ENCODE results near the gene CHI3L2. TPM values are rescaled to one million over a fixed set of nuclear protein-coding genes. Genes with fewer than 3 reads are reported as not detected.

The CHI3L2 gene
- total and polyA plus RNA-seq, 9 of the 15 experiments (the other 6 are each of a cell fraction or from before 2014, with no cell fraction given) = 0.07 to 0.27 (median 0.15) TPM; not detected in 6

DNA sequence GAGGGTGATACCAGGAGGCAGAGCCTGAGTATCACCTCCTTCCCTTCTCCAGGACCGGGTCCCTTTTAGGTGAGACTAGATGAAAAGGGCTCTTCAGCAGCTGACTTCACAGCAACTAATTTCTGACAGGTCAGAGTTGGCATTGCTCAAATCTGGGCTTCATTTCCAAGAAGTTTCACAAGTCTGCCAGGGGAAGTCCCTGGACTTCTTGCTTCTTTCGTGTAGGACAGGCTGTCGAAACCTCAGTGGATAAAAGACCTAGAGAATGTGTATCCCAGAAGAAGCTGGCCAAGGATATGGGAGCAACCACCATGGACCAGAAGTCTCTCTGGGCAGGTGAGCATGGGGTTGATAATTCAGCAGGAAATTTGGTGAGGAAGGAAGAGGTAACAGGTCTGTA is at the start of gene CHI3L2 (continued):
- TF ChIP-seq, protein P1, sequence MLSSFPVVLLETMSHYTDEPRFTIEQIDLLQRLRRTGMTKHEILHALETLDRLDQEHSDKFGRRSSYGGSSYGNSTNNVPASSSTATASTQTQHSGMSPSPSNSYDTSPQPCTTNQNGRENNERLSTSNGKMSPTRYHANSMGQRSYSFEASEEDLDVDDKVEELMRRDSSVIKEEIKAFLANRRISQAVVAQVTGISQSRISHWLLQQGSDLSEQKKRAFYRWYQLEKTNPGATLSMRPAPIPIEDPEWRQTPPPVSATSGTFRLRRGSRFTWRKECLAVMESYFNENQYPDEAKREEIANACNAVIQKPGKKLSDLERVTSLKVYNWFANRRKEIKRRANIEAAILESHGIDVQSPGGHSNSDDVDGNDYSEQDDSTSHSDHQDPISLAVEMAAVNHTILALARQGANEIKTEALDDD (IDR thresholded peaks at IDR 0.05) = no peak

DNA sequence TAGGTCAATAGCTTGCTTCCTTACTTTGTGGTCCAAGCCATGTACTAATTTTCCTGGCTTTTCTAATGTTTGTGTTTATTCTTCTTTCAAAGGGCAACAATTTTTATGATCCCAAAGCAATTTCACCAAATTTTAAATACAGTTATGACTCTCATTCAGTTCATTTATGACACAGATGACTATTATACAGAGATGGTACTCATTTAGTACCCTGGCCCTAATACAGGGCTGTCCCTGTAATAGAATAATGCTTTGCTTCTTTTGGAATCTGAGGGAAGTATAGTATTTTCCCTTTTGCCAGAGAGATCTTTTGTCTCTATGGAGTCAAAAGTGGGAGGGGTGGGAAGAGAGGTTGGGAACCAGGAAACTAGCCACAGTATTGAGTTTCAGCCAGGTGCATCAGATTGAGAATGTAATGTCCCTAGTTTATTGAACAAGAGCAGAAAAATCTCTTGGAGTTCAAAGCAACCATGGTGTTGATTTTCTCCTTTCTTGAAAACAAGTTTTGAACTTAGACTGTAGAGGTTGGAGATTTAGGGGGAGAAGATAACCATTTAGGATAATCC is 47.5 kb upstream of the CHI3L2 start:
- intact Hi-C loops (cut with micrococcal nuclease) = no loop called here
- FAIRE-seq = no peak
- H3K4me2 ChIP-seq (ENCODE audit: insufficient read depth, low read length) = no peak overlapping the region

DNA sequence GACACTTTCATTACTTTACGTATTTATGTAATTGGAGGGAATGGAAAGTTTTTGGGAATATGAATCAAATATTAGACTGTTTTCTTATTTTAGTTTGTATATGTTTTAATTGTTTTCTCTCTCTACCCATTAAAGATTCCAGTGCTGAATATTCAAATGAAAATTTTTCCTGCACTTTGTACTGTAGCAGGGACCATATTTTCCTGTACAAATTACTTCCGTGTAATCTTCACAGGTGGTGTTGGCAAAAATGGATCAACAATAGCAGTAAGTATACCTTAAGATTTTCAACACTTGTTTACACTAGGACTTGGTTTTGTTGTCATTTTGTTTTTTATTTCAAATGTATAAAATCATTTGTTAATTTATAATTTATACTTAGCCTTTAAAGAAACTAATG is 45.5 kb upstream of the CHI3L2 start:
- FAIRE-seq = no peak
- no peak overlapping the region for H3K27ac ChIP-seq (ENCODE audit: extremely low read depth, low read depth, low read length)
- POLR2A ChIA-PET = interaction anchor here (0.6 to 1.2 kb wide), 3 partner anchors 9 to 27 kb away, joined by 3 read pairs; no protein-coding TSS in a partner anchor
- TF ChIP-seq KLF16 (IDR thresholded peaks at IDR 0.05) = no peak
- TF ChIP-seq, protein P2, sequence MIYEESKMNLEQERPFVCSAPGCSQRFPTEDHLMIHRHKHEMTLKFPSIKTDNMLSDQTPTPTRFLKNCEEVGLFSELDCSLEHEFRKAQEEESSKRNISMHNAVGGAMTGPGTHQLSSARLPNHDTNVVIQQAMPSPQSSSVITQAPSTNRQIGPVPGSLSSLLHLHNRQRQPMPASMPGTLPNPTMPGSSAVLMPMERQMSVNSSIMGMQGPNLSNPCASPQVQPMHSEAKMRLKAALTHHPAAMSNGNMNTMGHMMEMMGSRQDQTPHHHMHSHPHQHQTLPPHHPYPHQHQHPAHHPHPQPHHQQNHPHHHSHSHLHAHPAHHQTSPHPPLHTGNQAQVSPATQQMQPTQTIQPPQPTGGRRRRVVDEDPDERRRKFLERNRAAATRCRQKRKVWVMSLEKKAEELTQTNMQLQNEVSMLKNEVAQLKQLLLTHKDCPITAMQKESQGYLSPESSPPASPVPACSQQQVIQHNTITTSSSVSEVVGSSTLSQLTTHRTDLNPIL (CRISPR knock-in tag; IDR thresholded peaks at IDR 0.05) = no peak
- TF ChIP-seq, protein P3, sequence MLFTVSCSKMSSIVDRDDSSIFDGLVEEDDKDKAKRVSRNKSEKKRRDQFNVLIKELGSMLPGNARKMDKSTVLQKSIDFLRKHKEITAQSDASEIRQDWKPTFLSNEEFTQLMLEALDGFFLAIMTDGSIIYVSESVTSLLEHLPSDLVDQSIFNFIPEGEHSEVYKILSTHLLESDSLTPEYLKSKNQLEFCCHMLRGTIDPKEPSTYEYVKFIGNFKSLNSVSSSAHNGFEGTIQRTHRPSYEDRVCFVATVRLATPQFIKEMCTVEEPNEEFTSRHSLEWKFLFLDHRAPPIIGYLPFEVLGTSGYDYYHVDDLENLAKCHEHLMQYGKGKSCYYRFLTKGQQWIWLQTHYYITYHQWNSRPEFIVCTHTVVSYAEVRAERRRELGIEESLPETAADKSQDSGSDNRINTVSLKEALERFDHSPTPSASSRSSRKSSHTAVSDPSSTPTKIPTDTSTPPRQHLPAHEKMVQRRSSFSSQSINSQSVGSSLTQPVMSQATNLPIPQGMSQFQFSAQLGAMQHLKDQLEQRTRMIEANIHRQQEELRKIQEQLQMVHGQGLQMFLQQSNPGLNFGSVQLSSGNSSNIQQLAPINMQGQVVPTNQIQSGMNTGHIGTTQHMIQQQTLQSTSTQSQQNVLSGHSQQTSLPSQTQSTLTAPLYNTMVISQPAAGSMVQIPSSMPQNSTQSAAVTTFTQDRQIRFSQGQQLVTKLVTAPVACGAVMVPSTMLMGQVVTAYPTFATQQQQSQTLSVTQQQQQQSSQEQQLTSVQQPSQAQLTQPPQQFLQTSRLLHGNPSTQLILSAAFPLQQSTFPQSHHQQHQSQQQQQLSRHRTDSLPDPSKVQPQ (CRISPR knock-in tag; IDR thresholded peaks at IDR 0.05; ENCODE audit: borderline replicate concordance) = no peak
- no peak for TF ChIP-seq ARID1B (IDR thresholded peaks at IDR 0.05)
- TF ChIP-seq PCBP1 (IDR thresholded peaks at IDR 0.05; ENCODE audit: low read depth, low read length, poor library complexity, severe bottlenecking) = no peak
- TF ChIP-seq ZNF778 (CRISPR knock-in tag; IDR thresholded peaks at IDR 0.05) = no peak
- TF ChIP-seq CBX1 (IDR thresholded peaks at IDR 0.05; ENCODE audit: low read depth) = no peak

More for the DNA sequence above, 47.5 kb upstream of the CHI3L2 start:
- ATAC-seq (no peak), DNase-seq (ENCODE audit: extremely low read depth in 1 of 4, low spot score in 3 of 4) (no peak)
- CTCF ChIA-PET (ENCODE audit: low intra/inter-chr PET ratio) = no interaction called here
- Histone ChIP-seq H3K79me2 (ENCODE audit: control insufficient read depth, insufficient read depth, low read length) (no peaks in the 10 kb centered on the region), H3K27ac (ENCODE audit: extremely low read depth, low read depth, low read length) (no peak overlapping the region), H3K27me3 (ENCODE audit: control insufficient read depth in 2 of 2, insufficient read depth in 2 of 2, low read length in 2 of 2) (no peaks in the 10 kb centered on the region), H3K9me1 (ENCODE audit: control insufficient read depth, insufficient read depth, low read length) (no peaks in the 10 kb centered on the region), H4K20me1 (replicated peaks; ENCODE audit: control insufficient read depth, insufficient read depth, low read length) (no peaks in the 10 kb centered on the region), H2AFZ (ENCODE audit: low read depth, low read length) (no peak overlapping the region), H3K9me3 (replicated peaks; ENCODE audit: control insufficient read depth, insufficient read depth, low read depth, low read length) (no peaks in the 10 kb centered on the region), H3K4me1 (replicated peaks in 1 of 2; ENCODE audit: control insufficient read depth in 2 of 2, insufficient read depth in 2 of 2, low read length in 2 of 2) (no peaks in the 10 kb centered on the region), H3K36me3 (ENCODE audit: control insufficient read depth, insufficient read depth, low read length) (peaks cover 69% of the 10 kb centered on the region), H3K4me3 (no peak overlapping the region), H3K9ac (ENCODE audit: insufficient read depth in 1 of 2, low read depth in 2 of 2, low read length in 2 of 2) (no peak overlapping the region)
- no peak for TF ChIP-seq MXI1 (IDR thresholded peaks at IDR 0.05; ENCODE audit: low read depth, low read length)
- TF ChIP-seq CCAR2 (IDR thresholded peaks at IDR 0.05; ENCODE audit: low read depth, low read length) = no peak
- TF ChIP-seq CEBPB (tag; IDR thresholded peaks at IDR 0.05) = no peak
- POLR2A ChIA-PET = interaction anchor here (1.5 to 1.6 kb wide), 2 partner anchors 9 to 16 kb away, joined by 4 read pairs; no protein-coding TSS in a partner anchor
- BruUV-seq (replicated peaks) = no TSS peak
- in situ Hi-C loops (cut with MboI) = no loop called here

More for the DNA sequence above, 45.5 kb upstream of the CHI3L2 start:
- H4K20me1 ChIP-seq (replicated peaks; ENCODE audit: control insufficient read depth, insufficient read depth, low read length) = no peaks in the 10 kb centered on the region
- BruUV-seq (replicated peaks) = no TSS peak
- WGBS (ENCODE audit: insufficient coverage, low coverage, missing lambda C conversion rate) = 100% methylated on average over 2 of the region's 2 CpGs
- DNase-seq (ENCODE audit: extremely low read depth in 1 of 4, low spot score in 3 of 4) (no peak), ATAC-seq (no peak)
- in situ Hi-C loops (cut with MboI) = no loop called here
- H3K4me2 ChIP-seq (ENCODE audit: insufficient read depth, low read length) = no peak overlapping the region
- H3K9me3 ChIP-seq (replicated peaks; ENCODE audit: control insufficient read depth, insufficient read depth, low read depth, low read length) = no peaks in the 10 kb centered on the region
- H3K36me3 ChIP-seq (ENCODE audit: control insufficient read depth, insufficient read depth, low read length) = peaks cover 69% of the 10 kb centered on the region
- intact Hi-C loops (cut with micrococcal nuclease) = no loop called here
- H3K79me2 ChIP-seq (ENCODE audit: control insufficient read depth, insufficient read depth, low read length) = no peaks in the 10 kb centered on the region
- H3K27me3 ChIP-seq (ENCODE audit: control insufficient read depth in 2 of 2, insufficient read depth in 2 of 2, low read length in 2 of 2) = no peaks in the 10 kb centered on the region
- no peak overlapping the region for H2AFZ ChIP-seq (ENCODE audit: low read depth, low read length)
- H3K9ac ChIP-seq (ENCODE audit: insufficient read depth in 1 of 2, low read depth in 2 of 2, low read length in 2 of 2) = no peak overlapping the region
- CTCF ChIA-PET (ENCODE audit: low intra/inter-chr PET ratio) = no interaction called here
- H3K9me1 ChIP-seq (ENCODE audit: control insufficient read depth, insufficient read depth, low read length) = no peaks in the 10 kb centered on the region
- no peaks in the 10 kb centered on the region for H3K4me1 ChIP-seq (replicated peaks in 1 of 2; ENCODE audit: control insufficient read depth in 2 of 2, insufficient read depth in 2 of 2, low read length in 2 of 2)
- H3K4me3 ChIP-seq = no peak overlapping the region
